ENCODE results near the gene RHEX.

Gene RHEX

GRCh38 chr1:206021008-206021625, 31.9 kb upstream of the RHEX start:
- ATAC-seq (replicated peaks), result no peak
- H3K9me3 Mint-ChIP-seq, result peaks cover 0 to 2% of the 10 kb centered on the region in 2 donors
- peaks cover 9 to 15% of the 10 kb centered on the region in 2 donors for H3K4me1 Mint-ChIP-seq
- H3K36me3 Mint-ChIP-seq, result no peaks in the 10 kb centered on the region
- no peak overlapping the region for H3K4me3 Mint-ChIP-seq
- H3K27ac Mint-ChIP-seq, result peak overlapping the region; percentile 26
- DNase-seq, result no peak
- H3K27me3 Mint-ChIP-seq, result peaks cover 3 to 8% of the 10 kb centered on the region in 2 donors

- no peaks in the 10 kb centered on the region for H3K36me3 Mint-ChIP-seq
- peaks cover 9 to 17% of the 10 kb centered on the region in 2 donors for H3K4me1 Mint-ChIP-seq
- ATAC-seq (replicated peaks) (no peak), DNase-seq (no peak)
- peaks cover 3 to 8% of the 10 kb centered on the region in 2 donors for H3K27me3 Mint-ChIP-seq
- H3K9me3 Mint-ChIP-seq, result peaks cover 0 to 2% of the 10 kb centered on the region in 2 donors
- peak overlapping the region; percentile 26 for H3K27ac Mint-ChIP-seq
- H3K4me3 Mint-ChIP-seq, result no peak overlapping the region
Observed at GRCh38 chr1:206021626-206022365, 31.2 kb upstream of the RHEX start.

DNA sequence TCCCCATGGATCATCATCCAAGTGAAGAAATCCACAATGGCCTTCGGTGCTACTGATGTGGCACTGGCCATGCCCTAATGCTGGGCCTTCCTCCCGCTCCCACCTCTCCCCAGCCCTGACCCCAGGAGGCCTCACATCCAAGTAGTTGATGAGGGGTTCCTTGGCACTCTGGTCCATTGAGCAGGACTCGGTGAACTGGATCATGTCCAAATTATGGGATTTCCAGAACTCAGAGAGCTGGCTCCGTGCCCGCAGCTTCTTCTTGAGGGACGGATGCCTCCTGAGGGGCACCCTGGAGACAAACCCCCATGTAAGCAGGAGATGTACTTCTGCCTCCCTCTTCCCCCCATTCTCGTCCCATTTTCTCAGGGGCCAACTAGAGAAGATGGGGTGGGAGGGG, 30.2 kb upstream of the RHEX start:
- no peak for ATAC-seq (replicated peaks)
- peaks cover 9 to 17% of the 10 kb centered on the region in 2 donors for H3K4me1 Mint-ChIP-seq
- H3K9me3 Mint-ChIP-seq, result peaks cover 0 to 1% of the 10 kb centered on the region in 2 donors
- no peaks in the 10 kb centered on the region for H3K36me3 Mint-ChIP-seq
- H3K4me3 Mint-ChIP-seq, result no peak overlapping the region
- DNase-seq, result no peak
- peaks cover 3 to 8% of the 10 kb centered on the region in 2 donors for H3K27me3 Mint-ChIP-seq
- H3K27ac Mint-ChIP-seq, result no peak overlapping the region

DNA sequence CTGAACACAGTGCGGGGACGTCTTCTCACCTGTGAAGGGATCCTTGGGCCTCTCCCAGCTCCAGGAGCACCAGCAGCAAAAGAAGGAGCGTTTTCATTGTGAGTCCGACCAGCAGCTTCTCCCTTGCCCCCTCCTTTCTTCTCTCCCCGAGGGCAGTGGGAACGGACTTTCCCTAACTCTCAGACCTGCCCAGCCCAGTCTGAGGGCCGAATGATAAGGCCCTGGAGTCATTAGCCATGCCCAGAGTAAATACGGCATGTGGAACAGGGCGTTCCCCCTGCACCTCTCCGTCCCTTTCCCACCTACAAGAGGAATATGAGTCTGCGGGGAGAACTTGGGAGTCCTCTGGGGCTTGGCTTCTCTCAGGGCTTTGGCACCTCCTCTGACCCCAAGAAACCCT, 29.3 kb upstream of the RHEX start, which contains the start of gene CTSE:
CTSE (minus strand) TSS at position 201 of the 400 bp plus-strand sequence; CDS start at position 97, 104 bp downstream.
- H3K9me3 Mint-ChIP-seq, result no peaks in the 10 kb centered on the region
- peak within 1 kb of the TSS in 1 of 2 donors; percentile 20 for H3K4me3 Mint-ChIP-seq
- ATAC-seq (replicated peaks) (no peak), DNase-seq (no peak)
- no peak within 1 kb of the TSS for H3K27ac Mint-ChIP-seq
- no peaks in the 10 kb centered on the region for H3K36me3 Mint-ChIP-seq
- H3K27me3 Mint-ChIP-seq, result peaks cover 3 to 8% of the 10 kb centered on the region in 2 donors
- peaks cover 9 to 17% of the 10 kb centered on the region in 2 donors for H3K4me1 Mint-ChIP-seq

GRCh38 chr1:206025283-206025820, 27.6 kb upstream of the RHEX start:
- Mint-ChIP-seq H3K4me1 (peaks cover 9 to 22% of the 10 kb centered on the region in 2 donors), H3K27me3 (peaks cover 3 to 8% of the 10 kb centered on the region in 2 donors), H3K4me3 (no peak overlapping the region), H3K9me3 (no peaks in the 10 kb centered on the region), H3K27ac (no peak overlapping the region), H3K36me3 (no peaks in the 10 kb centered on the region)
- no peak for DNase-seq
- ATAC-seq (replicated peaks), result no peak

GRCh38 chr1:206029484-206029883, 23.5 kb upstream of the RHEX start:
- ATAC-seq (replicated peaks) (no peak), DNase-seq (no peak)
- Mint-ChIP-seq H3K36me3 (no peaks in the 10 kb centered on the region), H3K9me3 (peaks cover 0 to 3% of the 10 kb centered on the region in 2 donors), H3K27me3 (no peaks in the 10 kb centered on the region), H3K27ac (no peak overlapping the region), H3K4me3 (no peak overlapping the region), H3K4me1 (peaks cover 23 to 51% of the 10 kb centered on the region in 2 donors)

DNA sequence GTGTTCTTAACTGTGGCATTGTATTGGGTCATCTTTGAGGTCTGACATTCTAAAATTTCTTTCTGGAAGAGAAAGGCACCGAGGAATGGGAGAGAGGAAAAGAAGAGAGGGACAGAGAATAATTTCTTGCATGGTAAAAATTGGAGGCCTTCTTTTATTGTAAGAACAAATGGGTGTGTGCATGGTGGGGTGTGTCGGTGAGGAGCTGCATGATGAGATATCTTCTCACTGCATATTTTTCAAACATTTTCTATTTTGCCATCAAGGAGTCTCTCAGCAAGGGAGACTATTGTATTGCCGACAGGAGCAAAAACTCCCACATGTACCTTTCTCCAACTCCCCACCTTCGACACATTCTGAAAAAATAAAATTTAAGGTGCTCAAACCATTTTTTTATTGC, 22.8 kb upstream of the RHEX start:
- H3K27ac Mint-ChIP-seq, result peak overlapping the region; percentile 57
- H3K9me3 Mint-ChIP-seq, result peaks cover 0 to 3% of the 10 kb centered on the region in 2 donors
- H3K4me3 Mint-ChIP-seq, result no peak overlapping the region
- H3K27me3 Mint-ChIP-seq, result no peaks in the 10 kb centered on the region
- peaks cover 28 to 58% of the 10 kb centered on the region in 2 donors for H3K4me1 Mint-ChIP-seq
- H3K36me3 Mint-ChIP-seq, result no peaks in the 10 kb centered on the region
- no peak for ATAC-seq (replicated peaks)
- DNase-seq, result no peak

DNA sequence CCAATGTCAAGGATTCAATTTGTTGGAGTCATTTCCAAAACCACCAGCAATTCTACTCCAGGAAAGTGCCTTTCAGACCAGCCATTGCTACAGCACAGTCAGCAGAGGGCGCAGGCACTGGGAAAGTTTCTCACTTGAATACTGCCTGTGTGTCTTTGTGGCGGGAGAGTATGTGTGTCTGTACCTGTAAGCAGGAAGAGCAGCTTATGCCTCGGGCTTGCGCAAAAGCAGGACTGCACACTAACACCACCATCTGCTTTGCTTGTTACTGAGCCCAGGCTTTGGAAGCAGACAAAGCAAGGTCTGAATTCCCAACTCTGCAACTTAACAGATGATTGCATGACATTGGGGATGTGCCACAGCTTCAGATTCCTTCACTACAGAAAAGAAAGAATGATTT, 22.3 kb upstream of the RHEX start:
- H3K27me3 Mint-ChIP-seq, result no peaks in the 10 kb centered on the region
- DNase-seq (peak; percentile 66), ATAC-seq (replicated peaks) (peak; percentile 87 to 89)
- H3K4me1 Mint-ChIP-seq, result peaks cover 32 to 59% of the 10 kb centered on the region in 2 donors
- H3K27ac Mint-ChIP-seq, result peak overlapping the region; percentile 37
- no peaks in the 10 kb centered on the region for H3K36me3 Mint-ChIP-seq
- peak overlapping the region in 1 of 2 donors; percentile 13 for H3K4me3 Mint-ChIP-seq
- H3K9me3 Mint-ChIP-seq, result peaks cover 0 to 3% of the 10 kb centered on the region in 2 donors

DNA sequence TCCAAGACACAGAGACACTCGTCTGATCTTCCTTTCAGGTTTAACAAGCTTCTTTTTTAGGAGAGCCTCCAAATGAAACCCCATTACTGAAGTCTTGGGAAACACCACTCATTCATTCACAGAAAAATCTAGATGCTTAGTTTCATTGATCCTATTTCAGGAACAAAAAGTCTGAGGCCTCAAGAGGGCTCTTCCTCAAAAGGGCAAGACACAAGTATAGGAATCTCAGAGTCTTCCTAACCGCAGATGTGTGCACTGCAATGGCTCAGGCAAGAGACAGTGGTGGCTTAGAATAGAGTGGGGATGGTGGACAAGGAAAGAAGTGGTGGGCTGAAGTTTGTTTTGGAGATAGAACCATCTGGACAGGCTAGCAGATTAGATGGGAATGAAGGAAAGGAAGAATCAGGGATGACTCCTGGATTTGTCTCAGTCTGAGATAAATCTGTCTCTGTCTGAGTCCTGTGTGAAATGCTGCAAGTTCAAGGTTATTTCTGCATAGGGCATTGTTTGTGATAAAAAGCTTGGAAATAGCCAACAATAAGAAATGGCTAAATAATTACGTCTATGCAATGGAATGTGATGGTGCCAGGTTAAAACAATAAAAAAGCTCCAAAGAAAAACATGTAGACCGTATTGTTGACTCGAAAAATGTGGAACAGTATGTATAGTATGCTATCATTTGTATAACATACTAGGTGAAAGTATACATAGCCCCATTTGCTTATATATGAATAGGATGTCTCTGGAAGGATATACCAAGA, 20.4 kb upstream of the RHEX start:
- peaks cover 40 to 72% of the 10 kb centered on the region in 2 donors for H3K4me1 Mint-ChIP-seq

DNA sequence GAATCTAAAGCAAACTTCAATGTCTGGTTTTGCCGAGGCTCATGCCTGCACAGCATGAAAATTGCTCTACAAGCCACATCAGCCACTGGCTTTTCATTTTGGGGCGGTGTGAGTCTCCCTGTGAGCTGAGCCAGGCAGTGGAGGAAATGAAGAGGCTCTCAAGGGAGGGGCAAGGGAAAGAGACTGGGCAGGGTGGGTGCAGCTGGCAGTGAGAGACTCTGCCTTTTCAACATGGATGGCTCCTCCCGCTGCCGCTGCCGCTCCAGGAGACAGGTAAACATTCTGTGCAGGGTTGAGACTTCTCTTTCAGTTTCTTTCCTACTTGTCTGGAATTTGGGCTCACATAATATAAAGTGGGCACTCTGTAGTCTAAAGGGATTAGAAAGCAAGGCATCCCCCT, 17.9 kb upstream of the RHEX start:
- ATAC-seq (replicated peaks) (peak; percentile 45 to 53), DNase-seq (no peak)
- Mint-ChIP-seq H3K36me3 (peaks cover 0 to 3% of the 10 kb centered on the region in 2 donors), H3K4me3 (peak overlapping the region; percentile 85 to 87), H3K27ac (peak overlapping the region; percentile 90), H3K27me3 (no peaks in the 10 kb centered on the region), H3K4me1 (peaks cover 54 to 94% of the 10 kb centered on the region in 2 donors), H3K9me3 (peaks cover 0 to 3% of the 10 kb centered on the region in 2 donors)

More for the DNA sequence above, 20.4 kb upstream of the RHEX start:
- Mint-ChIP-seq H3K36me3 (no peaks in the 10 kb centered on the region), H3K9me3 (peaks cover 0 to 3% of the 10 kb centered on the region in 2 donors), H3K27me3 (no peaks in the 10 kb centered on the region), H3K4me3 (no peak overlapping the region), H3K27ac (peak overlapping the region; percentile 52)
- ATAC-seq (replicated peaks), result no peak
- no peak for DNase-seq

DNA sequence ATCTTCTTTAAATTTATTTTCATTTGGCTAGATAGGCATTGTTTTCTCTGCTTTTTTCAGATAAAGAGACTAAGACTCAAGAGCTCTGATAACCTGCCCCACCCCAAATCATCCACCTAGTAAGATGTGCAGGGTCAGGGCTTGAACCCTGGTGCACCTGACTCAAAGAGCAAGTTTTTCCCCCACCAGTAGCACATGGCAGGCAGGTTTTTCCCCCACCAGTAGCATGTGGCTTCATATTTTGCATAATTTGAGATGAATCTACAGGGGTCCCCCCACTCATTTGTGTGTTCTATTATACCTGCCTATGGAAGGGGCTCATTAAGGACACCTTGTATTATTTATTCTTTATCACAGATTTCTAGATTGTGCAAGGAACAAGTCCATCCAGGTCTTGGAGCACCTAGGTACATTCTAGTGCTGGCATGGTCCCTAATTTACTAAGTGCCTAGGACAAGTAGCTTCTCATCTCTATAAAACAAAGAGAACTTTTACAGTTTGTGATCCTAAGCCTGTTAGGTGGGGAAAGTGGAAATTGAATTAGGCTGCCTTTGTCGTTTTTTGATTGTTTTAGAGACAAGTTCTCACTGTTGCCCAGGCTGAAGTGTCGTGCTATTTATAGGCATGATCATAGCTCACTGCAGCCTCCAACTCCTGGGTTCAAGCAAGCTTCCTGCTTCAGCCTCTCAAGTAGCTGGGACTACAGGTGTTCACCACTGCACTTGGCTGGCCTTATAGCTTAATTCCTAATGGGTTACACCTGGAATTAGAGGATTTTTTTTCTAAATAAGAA, 16.1 kb upstream of the RHEX start:
- peaks cover 0 to 3% of the 10 kb centered on the region in 2 donors for H3K9me3 Mint-ChIP-seq
- ATAC-seq (replicated peaks), result peak; percentile 74 to 75
- peaks cover 3% of the 10 kb centered on the region in 2 donors for H3K36me3 Mint-ChIP-seq
- H3K27me3 Mint-ChIP-seq, result no peaks in the 10 kb centered on the region
- H3K27ac Mint-ChIP-seq, result peak overlapping the region; percentile 48
- no peak for DNase-seq
- H3K4me3 Mint-ChIP-seq, result peak overlapping the region in 1 of 2 donors; percentile 60
- H3K4me1 Mint-ChIP-seq, result peaks cover 59 to 97% of the 10 kb centered on the region in 2 donors

GRCh38 chr1:206037581-206037980, 15.4 kb upstream of the RHEX start:
- ATAC-seq (replicated peaks), result no peak
- H3K27ac Mint-ChIP-seq, result peak overlapping the region; percentile 86

More at GRCh38 chr1:206037581-206037980, 15.4 kb upstream of the RHEX start:
- DNase-seq, result no peak
- Mint-ChIP-seq H3K9me3 (peaks cover 0 to 2% of the 10 kb centered on the region in 2 donors), H3K4me3 (peak overlapping the region in 1 of 2 donors; percentile 17), H3K27me3 (no peaks in the 10 kb centered on the region), H3K36me3 (peaks cover 3% of the 10 kb centered on the region in 2 donors), H3K4me1 (peaks cover 55 to 92% of the 10 kb centered on the region in 2 donors)

Data from stimulated activated naive B cell treated with anti-CD40 and anti-IgM and Interleukin-4, amounts not matched to agents 10 μg/mL and 1 μg/mL and 100 μg/mL, for 72 hours (primary cell).